ENCODE measurements around the gene SLC30A3. TPM values are rescaled to one million over a fixed set of nuclear protein-coding genes. Genes with fewer than 3 reads are reported as not detected.

The SLC30A3 gene, protein sequence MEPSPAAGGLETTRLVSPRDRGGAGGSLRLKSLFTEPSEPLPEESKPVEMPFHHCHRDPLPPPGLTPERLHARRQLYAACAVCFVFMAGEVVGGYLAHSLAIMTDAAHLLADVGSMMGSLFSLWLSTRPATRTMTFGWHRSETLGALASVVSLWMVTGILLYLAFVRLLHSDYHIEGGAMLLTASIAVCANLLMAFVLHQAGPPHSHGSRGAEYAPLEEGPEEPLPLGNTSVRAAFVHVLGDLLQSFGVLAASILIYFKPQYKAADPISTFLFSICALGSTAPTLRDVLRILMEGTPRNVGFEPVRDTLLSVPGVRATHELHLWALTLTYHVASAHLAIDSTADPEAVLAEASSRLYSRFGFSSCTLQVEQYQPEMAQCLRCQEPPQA
- total RNA-seq: not detected in 2 replicates

DNA sequence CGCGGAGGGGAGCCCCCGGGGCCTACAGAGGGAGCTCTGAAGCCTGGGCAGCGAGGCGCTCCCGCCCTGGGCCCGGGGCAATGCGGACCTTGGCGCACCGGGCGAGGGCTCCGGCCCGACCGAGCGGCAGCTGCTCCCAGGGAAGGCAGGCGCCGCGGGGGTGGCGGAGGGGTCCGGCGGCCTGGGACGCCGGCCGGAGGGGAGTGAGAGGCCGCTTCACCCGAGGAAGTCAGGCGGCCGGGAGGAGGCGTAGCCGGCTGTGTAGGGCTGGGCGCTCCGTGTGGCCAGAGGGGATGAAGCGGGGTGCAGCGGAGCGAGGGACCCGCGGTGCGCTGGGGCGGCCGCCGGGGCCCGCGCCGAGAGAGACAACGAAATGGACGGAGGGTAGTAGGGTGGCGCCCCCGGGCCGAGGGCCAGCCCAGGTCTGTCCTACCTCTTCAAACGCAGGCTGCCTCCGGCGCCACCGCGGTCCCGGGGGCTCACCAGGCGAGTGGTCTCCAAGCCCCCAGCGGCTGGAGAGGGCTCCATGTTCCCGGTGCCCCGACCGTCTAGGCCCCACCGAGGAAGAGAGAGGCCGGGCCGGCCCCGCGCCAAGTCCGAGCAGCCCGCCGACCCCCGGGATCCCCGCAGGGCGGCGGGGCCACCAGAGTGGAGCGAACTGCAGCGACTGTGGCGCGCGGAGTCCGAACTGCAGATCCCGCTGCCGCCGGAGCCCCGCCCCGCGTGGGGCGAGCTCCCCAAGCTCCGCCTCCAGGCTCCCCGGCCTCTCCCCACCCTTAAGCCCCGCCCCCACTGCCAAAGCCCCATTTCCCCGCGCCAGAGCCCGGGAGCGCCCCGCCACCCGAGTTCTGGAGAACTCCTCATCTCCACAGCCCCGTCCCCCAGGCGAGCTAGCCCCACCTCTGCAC, at the start of gene SLC30A3:
Gene SLC30A3 (minus strand): TSS at position 669 of the 908 bp plus-strand sequence. CDS start 141 bp downstream, at position 528.

DNA sequence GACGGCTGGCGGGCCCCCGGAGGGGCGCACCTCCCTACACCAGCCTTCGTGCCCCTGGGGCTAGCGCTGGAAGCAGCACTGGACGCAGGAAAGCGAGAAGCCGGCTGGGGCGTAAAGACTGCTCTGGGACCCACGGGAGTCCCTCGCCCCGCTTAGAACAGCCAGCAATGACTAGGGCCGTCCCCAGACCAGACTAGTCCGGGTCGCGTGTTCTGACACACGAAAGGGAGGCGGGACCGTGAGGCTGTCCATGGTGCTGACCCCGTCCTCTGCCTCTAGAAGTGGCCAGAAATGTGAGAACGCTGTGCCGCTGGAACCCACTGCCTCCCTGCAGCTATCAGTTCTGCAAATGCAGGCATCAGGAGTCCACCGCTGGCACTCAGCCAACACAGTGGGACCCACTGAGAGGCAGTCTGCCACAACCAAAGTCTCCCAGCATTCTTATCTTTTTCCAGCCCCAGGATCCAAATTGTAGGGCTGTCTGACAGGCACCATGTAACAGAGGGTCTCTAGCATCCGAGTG, 45.6 kb upstream of the SLC30A3 start, which contains the start of gene UCN:
Gene UCN (minus strand): TSS at position 87 of the 523 bp plus-strand sequence. CDS start 550 bp downstream, outside the sequence.

DNA sequence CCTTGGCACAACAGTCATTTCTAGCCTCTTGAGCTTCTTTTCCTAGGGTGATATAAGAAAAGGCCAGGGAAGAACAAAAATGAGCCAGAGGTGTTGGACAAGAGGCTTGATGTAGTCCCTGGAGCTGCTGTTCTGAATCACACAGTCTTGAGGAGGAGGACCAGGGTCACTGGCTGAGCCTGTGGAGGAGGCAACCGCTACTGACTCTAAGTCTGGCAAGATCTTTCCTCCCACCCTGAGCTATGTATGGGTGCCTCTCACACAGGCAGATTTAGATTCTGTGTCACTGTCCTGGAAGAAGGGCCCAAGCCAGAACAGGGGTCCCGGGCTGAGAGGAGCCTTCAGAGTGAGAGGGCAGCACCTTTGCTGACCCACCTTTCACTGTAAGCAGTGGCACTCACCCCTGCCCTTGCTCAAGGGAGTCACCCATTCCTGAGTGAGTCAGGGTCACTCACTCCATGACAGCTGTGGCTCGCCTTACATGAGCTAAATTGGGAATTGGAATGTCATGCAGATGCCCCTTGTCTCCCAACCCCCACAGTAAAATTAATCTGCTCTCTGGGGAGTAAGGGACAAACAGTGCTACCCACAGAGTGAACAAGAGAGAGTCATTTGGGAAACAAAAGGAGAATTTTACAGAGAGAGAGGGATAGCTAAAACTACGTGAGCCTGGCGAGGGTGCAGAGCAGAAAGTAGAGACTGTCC, 19.2 kb upstream of the SLC30A3 start, which contains the start of gene TRIM54:
Gene TRIM54 (plus strand): TSS at position 575 of the 705 bp plus-strand sequence. CDS start 303 bp downstream, outside the sequence.

DNA sequence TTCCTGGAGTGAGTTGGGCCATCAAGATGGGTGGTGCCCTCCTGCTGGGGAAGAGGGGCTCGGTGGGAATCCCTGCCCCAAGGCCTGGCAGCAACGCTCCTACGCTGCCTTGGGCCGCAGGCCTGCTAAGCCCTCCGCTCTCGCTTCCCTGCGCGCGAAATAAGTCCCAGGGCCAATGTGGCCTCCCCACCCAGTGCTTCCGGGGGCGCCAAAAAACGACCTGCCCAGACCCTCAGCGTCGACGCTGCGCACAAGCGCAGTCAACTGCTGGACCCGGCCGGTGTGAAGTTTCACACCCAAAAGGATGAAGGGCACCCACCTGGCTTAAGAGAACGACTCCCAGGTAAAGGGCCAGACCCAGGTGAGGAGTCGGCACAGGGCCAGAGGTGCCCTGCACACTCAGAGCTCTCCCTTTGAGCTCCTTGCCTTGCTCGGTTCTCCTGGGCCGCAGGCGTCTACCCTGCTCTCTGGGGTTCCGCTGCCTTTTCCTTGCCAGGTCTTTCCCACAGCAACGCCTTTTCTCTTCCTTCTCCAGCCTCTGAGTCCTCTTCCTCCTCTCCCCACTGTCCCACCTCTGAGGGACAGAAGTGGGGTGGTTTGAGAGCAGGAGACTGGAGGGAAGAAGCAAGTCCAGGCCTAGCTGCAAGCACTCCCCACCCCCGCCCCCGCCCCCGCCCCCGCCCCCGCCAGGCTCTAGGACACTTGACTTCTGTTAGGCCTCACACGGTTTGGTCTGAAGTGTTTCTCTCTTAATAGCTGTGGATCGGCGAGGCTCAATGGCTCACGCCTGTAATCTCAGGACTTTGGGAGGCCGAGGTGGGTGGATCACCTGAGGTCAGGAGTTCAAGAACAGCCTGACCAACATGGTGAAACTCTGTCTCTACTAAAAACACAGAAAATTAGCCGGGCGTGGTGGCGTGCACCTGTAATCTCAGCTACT, 12.6 kb upstream of the SLC30A3 start, which contains the start of gene DNAJC5G:
Gene DNAJC5G (plus strand): TSS at position 223 of the 940 bp plus-strand sequence. CDS start 1,296 bp downstream, outside the sequence.

DNA sequence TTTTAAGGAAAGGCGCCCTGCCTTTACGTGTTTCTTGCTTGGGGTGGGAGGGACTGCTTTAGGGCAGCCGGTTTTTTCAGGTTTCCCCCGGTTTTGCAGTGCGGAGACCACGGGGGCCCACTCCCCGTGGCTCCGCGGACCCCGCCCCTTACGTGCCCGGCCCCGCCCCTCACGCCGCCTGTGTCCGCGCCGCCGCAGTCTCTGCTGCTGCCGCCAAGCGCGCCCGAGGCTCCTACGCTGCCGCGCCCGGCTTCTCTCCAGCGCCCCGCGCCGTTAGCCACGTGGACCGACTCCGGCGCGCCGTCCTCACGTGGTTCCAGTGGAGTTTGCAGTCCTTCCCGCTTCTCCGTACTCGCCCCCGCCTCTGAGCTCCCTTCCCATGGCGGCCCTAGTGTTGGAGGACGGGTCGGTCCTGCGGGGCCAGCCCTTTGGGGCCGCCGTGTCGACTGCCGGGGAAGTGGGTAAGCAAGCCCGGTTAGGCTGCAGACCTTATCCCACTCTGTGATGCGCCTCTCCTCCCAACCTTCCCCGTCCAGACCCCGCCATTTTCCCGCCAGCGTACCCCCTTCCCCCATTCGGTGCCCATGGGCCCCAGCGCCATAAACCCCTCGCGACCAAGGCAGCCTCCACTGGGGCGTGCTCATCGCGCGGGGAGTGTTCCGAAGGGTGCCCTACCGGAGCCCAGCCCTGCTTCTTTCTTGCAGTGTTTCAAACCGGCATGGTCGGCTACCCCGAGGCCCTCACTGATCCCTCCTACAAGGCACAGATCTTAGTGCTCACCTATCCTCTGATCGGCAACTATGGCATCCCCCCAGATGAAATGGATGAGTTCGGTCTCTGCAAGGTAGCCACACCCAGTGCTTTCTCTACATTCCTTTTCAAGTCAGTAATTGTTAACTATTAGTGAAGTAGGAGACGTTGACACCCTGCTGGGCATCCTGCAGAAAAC, 45.4 kb downstream of the SLC30A3 start, which contains the start of gene CAD:
Gene CAD (plus strand): TSS at position 197 of the 949 bp plus-strand sequence. CDS start 183 bp downstream, at position 380.

DNA sequence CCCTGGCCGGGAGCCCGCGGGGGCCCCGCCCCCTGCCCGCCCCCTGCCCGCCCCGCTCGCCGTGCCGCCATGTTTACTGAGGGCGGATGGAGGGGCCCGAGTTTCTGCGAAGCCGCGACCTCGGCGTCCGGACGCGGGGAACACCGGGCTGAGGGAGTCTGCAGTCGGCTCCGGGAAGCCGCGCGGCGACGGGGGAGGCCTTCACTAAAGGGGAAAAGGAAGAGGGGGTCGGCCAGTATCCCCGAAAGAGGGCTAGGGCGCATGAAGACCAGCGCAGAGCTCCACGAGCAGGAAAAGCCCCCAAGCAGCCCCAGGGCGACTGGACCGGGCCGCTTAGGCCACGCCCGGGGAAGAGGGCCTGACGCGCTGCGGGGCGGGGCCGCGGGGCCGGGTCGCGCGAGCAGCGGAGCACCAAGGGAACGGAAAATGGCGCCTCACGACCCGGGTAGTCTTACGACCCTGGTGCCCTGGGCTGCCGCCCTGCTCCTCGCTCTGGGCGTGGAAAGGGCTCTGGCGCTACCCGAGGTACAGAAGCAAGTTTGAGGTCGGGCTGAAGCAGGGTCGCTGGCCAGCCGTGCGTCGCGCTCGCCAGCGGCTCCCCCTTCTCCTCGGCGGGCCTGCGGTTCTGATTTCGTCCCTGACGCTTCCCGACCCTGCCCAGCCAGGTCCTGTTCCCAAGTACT, 50.8 kb downstream of the SLC30A3 start, which contains the start of the genes ATRAID and SLC5A6:
Gene ATRAID (plus strand): TSS at position 99 of the 683 bp plus-strand sequence. CDS start 328 bp downstream, at position 427.
Gene SLC5A6 (minus strand): TSS at position 326 of the 683 bp plus-strand sequence. CDS start 4,618 bp downstream, outside the sequence.

Other genes starting within 250 kb of the SLC30A3 start
- 65.7 and 77.4 TPM in 2 replicates for gene TMEM214, start 230.1 kb downstream of the SLC30A3 start, total RNA-seq
- gene AGBL5, start 211.4 kb downstream of the SLC30A3 start, total RNA-seq: 28.9 and 29.5 TPM in 2 replicates
- gene OST4, start 191.4 kb downstream of the SLC30A3 start, total RNA-seq: 145 and 193 TPM in 2 replicates
- gene EMILIN1, start 184.4 kb downstream of the SLC30A3 start, total RNA-seq: 147 and 151 TPM in 2 replicates
- gene KHK, start 176.3 kb downstream of the SLC30A3 start, total RNA-seq: 0.32 and 0.36 TPM in 2 replicates
- 1.5 and 1.9 TPM in 2 replicates for gene CGREF1, start 143.9 kb downstream of the SLC30A3 start, total RNA-seq
- gene ABHD1, start 139.2 kb downstream of the SLC30A3 start, total RNA-seq: 0.24 TPM in 1 of 2 replicates, not detected in the other
- 43.2 and 45.2 TPM in 2 replicates for gene PREB, start 128.4 kb downstream of the SLC30A3 start, total RNA-seq
- gene PRR30, start 123.6 kb downstream of the SLC30A3 start, total RNA-seq: not detected in 2 replicates
- gene TCF23, start 114.0 kb downstream of the SLC30A3 start, total RNA-seq: not detected in 2 replicates
- gene ATRAID, start 51.0 kb downstream of the SLC30A3 start, total RNA-seq: 153 TPM in 2 replicates
- gene SLC5A6, start 50.8 kb downstream of the SLC30A3 start, total RNA-seq: 17.0 and 19.8 TPM in 2 replicates
- 33.2 and 44.8 TPM in 2 replicates for gene CAD, start 45.7 kb downstream of the SLC30A3 start, total RNA-seq
- not detected in 2 replicates for gene DNAJC5G, start 12.4 kb upstream of the SLC30A3 start, total RNA-seq
- gene TRIM54, start 19.4 kb upstream of the SLC30A3 start, total RNA-seq: not detected in 2 replicates
- gene UCN, start 45.4 kb upstream of the SLC30A3 start, total RNA-seq: 0.81 and 0.85 TPM in 2 replicates
- 75.6 and 80.8 TPM in 2 replicates for gene MPV17, start 60.0 kb upstream of the SLC30A3 start, total RNA-seq
- 29.7 and 32.4 TPM in 2 replicates for gene GTF3C2, start 93.7 kb upstream of the SLC30A3 start, total RNA-seq
- gene EIF2B4, start 107.3 kb upstream of the SLC30A3 start, total RNA-seq: 27.8 and 29.9 TPM in 2 replicates
- 161 and 169 TPM in 2 replicates for gene SNX17, start 107.6 kb upstream of the SLC30A3 start, total RNA-seq
- 11.8 and 14.1 TPM in 2 replicates for gene ZNF513, start 117.7 kb upstream of the SLC30A3 start, total RNA-seq
- gene PPM1G, start 146.5 kb upstream of the SLC30A3 start, total RNA-seq: 47.4 and 47.6 TPM in 2 replicates
- gene NRBP1, start 165.6 kb upstream of the SLC30A3 start, total RNA-seq: 119 and 130 TPM in 2 replicates
- gene KRTCAP3, start 179.3 kb upstream of the SLC30A3 start, total RNA-seq: 0.32 TPM in 1 of 2 replicates, not detected in the other
- 21.6 and 32.0 TPM in 2 replicates for gene IFT172, start 226.7 kb upstream of the SLC30A3 start, total RNA-seq
- 13.1 and 17.1 TPM in 2 replicates for gene FNDC4, start 232.2 kb upstream of the SLC30A3 start, total RNA-seq
- 0.32 and 0.36 TPM in 2 replicates for gene GCKR, start 233.8 kb upstream of the SLC30A3 start, total RNA-seq